ENCODE measurements around the gene WWOX. TPM values are rescaled to one million over a fixed set of nuclear protein-coding genes. Genes with fewer than 3 reads are reported as not detected.

The WWOX gene
- total and polyA plus RNA-seq, 2 of the 13 experiments (the other 11 are each of a cell fraction or from before 2014, with no cell fraction given): 9.1 to 37.4 TPM

DNA sequence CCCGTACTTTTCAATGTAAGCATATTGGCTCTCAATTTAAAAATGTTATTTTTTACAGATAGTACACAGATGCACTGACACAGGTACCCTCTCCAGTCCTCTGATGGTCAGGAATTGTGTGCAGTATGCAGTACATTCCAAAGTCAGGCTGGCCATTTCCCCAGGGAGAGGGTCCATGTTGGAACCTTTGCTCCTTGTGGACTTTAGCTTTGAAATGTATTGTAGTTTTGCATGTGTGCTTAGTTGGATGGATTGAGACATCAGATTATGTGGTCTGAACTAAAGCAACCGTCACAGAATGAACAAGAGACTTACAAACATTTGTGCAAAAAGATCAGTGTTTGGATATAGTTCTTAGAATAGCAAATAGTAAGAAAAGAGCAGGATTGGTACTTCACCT is 381.1 kb downstream of the WWOX start (continued):
- TF ChIP-seq, protein P1, sequence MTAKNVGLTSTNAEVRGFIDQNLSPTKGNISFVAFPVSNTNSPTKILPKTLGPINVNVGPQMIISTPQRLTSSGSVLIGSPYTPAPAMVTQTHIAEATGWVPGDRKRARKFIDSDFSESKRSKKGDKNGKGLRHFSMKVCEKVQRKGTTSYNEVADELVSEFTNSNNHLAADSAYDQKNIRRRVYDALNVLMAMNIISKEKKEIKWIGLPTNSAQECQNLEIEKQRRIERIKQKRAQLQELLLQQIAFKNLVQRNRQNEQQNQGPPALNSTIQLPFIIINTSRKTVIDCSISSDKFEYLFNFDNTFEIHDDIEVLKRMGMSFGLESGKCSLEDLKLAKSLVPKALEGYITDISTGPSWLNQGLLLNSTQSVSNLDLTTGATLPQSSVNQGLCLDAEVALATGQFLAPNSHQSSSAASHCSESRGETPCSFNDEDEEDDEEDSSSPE (CRISPR knock-in tag; IDR thresholded peaks at IDR 0.05): 0 out of 2 replicates have a peak, but pooled peaks have one; percentile 39
- TF ChIP-seq TAF1 (CRISPR knock-in tag; IDR thresholded peaks at IDR 0.05) (no peak), ZNF260 (CRISPR knock-in tag; IDR thresholded peaks at IDR 0.05; ENCODE audit: borderline replicate concordance, low read depth) (no peak), RCOR2 (CRISPR knock-in tag; IDR thresholded peaks at IDR 0.05) (peak; percentile 62; the same call in 1 of the 2 replicates), ZBTB7B (CRISPR knock-in tag; IDR thresholded peaks at IDR 0.05) (peak; percentile 71), SUZ12 (IDR thresholded peaks at IDR 0.05; ENCODE audit: low read depth, low read length) (no peak), NONO (IDR thresholded peaks at IDR 0.05) (no peak), NONO (CRISPR knock-in tag; conservative IDR thresholded peaks at IDR 0.05) (peak; percentile 70; the same call in 1 of the 2 replicates), ZMYM2 (CRISPR knock-in tag; IDR thresholded peaks at IDR 0.05) (peak; percentile 65; the same call in 1 of the 2 replicates), ZKSCAN1 (IDR thresholded peaks at IDR 0.05; ENCODE audit: low read length) (no peak), HOXA9 (CRISPR knock-in tag; IDR thresholded peaks at IDR 0.05; ENCODE audit: borderline replicate concordance) (no peak), ZBTB38 (CRISPR knock-in tag; IDR thresholded peaks at IDR 0.05) (no peak), ZMYM3 (CRISPR knock-in tag; IDR thresholded peaks at IDR 0.05) (peak; percentile 64; the same call in 1 of the 2 replicates), MAZ (IDR thresholded peaks at IDR 0.05; ENCODE audit: borderline replicate concordance, low read depth, low read length) (no peak), MAZ (CRISPR knock-in tag; IDR thresholded peaks at IDR 0.05; ENCODE audit: low read depth) (no peak), ZNF264 (CRISPR knock-in tag; IDR thresholded peaks at IDR 0.05) (peak; percentile 82; the same call in 1 of the 2 replicates), FOXO1 (CRISPR knock-in tag; IDR thresholded peaks at IDR 0.05) (peak; percentile 78; the same call in 1 of the 2 replicates), MED13 (CRISPR knock-in tag; IDR thresholded peaks at IDR 0.05) (0 out of 2 replicates have a peak, but pooled peaks have one; percentile 38), ESRRA (CRISPR knock-in tag; IDR thresholded peaks at IDR 0.05; ENCODE audit: low read depth) (peak; percentile 63; the same call in 1 of the 2 replicates), HNRNPH1 (optimal IDR thresholded peaks at IDR 0.05; ENCODE audit: low read depth, low read length) (no peak)
- TF ChIP-seq, protein P2, sequence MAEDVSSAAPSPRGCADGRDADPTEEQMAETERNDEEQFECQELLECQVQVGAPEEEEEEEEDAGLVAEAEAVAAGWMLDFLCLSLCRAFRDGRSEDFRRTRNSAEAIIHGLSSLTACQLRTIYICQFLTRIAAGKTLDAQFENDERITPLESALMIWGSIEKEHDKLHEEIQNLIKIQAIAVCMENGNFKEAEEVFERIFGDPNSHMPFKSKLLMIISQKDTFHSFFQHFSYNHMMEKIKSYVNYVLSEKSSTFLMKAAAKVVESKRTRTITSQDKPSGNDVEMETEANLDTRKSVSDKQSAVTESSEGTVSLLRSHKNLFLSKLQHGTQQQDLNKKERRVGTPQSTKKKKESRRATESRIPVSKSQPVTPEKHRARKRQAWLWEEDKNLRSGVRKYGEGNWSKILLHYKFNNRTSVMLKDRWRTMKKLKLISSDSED (CRISPR knock-in tag; IDR thresholded peaks at IDR 0.05): no peak
- TF ChIP-seq, protein P3, sequence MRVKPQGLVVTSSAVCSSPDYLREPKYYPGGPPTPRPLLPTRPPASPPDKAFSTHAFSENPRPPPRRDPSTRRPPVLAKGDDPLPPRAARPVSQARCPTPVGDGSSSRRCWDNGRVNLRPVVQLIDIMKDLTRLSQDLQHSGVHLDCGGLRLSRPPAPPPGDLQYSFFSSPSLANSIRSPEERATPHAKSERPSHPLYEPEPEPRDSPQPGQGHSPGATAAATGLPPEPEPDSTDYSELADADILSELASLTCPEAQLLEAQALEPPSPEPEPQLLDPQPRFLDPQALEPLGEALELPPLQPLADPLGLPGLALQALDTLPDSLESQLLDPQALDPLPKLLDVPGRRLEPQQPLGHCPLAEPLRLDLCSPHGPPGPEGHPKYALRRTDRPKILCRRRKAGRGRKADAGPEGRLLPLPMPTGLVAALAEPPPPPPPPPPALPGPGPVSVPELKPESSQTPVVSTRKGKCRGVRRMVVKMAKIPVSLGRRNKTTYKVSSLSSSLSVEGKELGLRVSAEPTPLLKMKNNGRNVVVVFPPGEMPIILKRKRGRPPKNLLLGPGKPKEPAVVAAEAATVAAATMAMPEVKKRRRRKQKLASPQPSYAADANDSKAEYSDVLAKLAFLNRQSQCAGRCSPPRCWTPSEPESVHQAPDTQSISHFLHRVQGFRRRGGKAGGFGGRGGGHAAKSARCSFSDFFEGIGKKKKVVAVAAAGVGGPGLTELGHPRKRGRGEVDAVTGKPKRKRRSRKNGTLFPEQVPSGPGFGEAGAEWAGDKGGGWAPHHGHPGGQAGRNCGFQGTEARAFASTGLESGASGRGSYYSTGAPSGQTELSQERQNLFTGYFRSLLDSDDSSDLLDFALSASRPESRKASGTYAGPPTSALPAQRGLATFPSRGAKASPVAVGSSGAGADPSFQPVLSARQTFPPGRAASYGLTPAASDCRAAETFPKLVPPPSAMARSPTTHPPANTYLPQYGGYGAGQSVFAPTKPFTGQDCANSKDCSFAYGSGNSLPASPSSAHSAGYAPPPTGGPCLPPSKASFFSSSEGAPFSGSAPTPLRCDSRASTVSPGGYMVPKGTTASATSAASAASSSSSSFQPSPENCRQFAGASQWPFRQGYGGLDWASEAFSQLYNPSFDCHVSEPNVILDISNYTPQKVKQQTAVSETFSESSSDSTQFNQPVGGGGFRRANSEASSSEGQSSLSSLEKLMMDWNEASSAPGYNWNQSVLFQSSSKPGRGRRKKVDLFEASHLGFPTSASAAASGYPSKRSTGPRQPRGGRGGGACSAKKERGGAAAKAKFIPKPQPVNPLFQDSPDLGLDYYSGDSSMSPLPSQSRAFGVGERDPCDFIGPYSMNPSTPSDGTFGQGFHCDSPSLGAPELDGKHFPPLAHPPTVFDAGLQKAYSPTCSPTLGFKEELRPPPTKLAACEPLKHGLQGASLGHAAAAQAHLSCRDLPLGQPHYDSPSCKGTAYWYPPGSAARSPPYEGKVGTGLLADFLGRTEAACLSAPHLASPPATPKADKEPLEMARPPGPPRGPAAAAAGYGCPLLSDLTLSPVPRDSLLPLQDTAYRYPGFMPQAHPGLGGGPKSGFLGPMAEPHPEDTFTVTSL (CRISPR knock-in tag; IDR thresholded peaks at IDR 0.05; ENCODE audit: borderline replicate concordance): peak; percentile 87
